Duodenal mucosa (tissue), 2 donors: ENCODE results near the gene EFNA5.

Experiments
- H3K27ac ChIP-seq: one replicate; pipeline ENCODE4 v1.7.0; 2013; ENCODE audit warnings: low read depth, low read length
- H3K27me3 ChIP-seq, 2 donors: one replicate each; pipeline ENCODE4 v1.7.0; 2013; ENCODE audit warnings: low read length in 2 of 2, control low read depth in 1 of 2; ENCODE audit not compliant: insufficient read depth in 2 of 2, control insufficient read depth in 1 of 2
- H3K36me3 ChIP-seq, 2 donors: one replicate each; pipeline ENCODE4 v1.7.0; 2013; ENCODE audit warnings: low read length in 2 of 2, control low read depth in 1 of 2; ENCODE audit not compliant: insufficient read depth in 2 of 2, control insufficient read depth in 1 of 2
- H3K4me1 ChIP-seq, 2 donors: one replicate each; pipeline ENCODE4 v1.7.0; 2013; ENCODE audit warnings: low read length in 2 of 2, control low read depth in 1 of 2; ENCODE audit not compliant: insufficient read depth in 2 of 2, control insufficient read depth in 1 of 2
- H3K4me3 ChIP-seq, 2 donors: one replicate each; pipeline ENCODE4 v1.7.0; 2013; ENCODE audit warnings: low read length in 2 of 2, low read depth in 1 of 2
- H3K9ac ChIP-seq, 2 donors: one replicate each; pipeline ENCODE4 v1.7.0; 2013; ENCODE audit warnings: low read length in 2 of 2, low read depth in 1 of 2
- H3K9me3 ChIP-seq, 2 donors: one replicate each; pipeline ENCODE4 v1.7.0; 2013; ENCODE audit warnings: low read length in 2 of 2, control low read depth in 1 of 2; ENCODE audit not compliant: control insufficient read depth in 1 of 2

EFNA5 gene

DNA sequence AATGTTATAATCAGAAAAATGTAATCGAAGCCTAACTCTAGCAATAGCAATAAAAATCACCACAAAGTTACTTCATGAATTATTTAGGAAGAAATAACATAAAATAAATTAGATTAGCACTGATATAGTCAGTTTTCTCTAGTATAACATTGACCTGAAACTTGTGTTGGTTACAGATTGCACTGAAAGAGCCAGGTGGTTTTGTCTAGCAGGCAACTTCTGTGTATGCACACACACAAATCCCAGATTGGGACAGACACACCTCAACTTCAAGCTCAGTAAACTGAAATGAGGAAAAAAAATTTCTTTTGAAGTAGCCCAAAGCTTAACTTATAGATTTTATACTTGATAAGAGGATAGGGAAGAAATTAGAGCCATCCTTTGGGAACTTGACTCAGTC is 129.3 kb downstream of the EFNA5 start:
- Histone ChIP-seq H3K9me3 (no peaks in the 10 kb centered on the region), H3K27me3 (no peaks in the 10 kb centered on the region), H3K36me3 (no peaks in the 10 kb centered on the region), H3K4me1 (peaks cover 0 to 6% of the 10 kb centered on the region in 2 donors), H3K27ac (no peak overlapping the region), H3K9ac (no peak overlapping the region), H3K4me3 (no peak overlapping the region)

GRCh38 chr5:107539726-107540330 is 130.9 kb downstream of the EFNA5 start:
- Histone ChIP-seq H3K36me3 (no peaks in the 10 kb centered on the region), H3K4me1 (peaks cover 0 to 6% of the 10 kb centered on the region in 2 donors), H3K9me3 (no peaks in the 10 kb centered on the region), H3K4me3 (no peak overlapping the region), H3K27me3 (no peaks in the 10 kb centered on the region), H3K27ac (no peak overlapping the region), H3K9ac (no peak overlapping the region)

GRCh38 chr5:107538805-107539445 is 131.8 kb downstream of the EFNA5 start:
- Histone ChIP-seq H3K36me3 (no peaks in the 10 kb centered on the region), H3K9me3 (no peaks in the 10 kb centered on the region), H3K4me1 (peaks cover 0 to 6% of the 10 kb centered on the region in 2 donors), H3K4me3 (no peak overlapping the region), H3K27ac (no peak overlapping the region), H3K9ac (no peak overlapping the region), H3K27me3 (no peaks in the 10 kb centered on the region)

DNA sequence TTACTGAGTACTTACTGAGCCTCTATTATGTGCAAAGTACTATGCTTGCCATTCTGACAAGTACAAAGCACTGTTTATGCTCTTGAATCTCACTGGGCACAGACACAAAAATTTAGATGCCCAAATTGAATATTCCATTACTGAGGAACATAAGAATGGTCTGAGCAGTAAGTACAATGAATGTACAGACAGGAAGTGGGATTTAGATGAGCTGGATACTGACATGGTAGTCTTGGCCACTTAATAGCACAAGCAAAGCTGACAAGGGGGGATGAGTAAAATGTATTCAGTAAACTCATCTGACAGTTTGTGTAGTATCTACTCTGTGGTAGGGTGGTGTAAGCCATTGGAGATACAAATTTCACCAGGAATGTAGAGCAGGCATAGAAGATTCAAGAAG is 132.4 kb downstream of the EFNA5 start:
- Histone ChIP-seq H3K27me3 (no peaks in the 10 kb centered on the region), H3K4me1 (peaks cover 0 to 6% of the 10 kb centered on the region in 2 donors), H3K4me3 (no peak overlapping the region), H3K36me3 (no peaks in the 10 kb centered on the region), H3K27ac (no peak overlapping the region), H3K9ac (no peak overlapping the region), H3K9me3 (no peaks in the 10 kb centered on the region)

GRCh38 chr5:107535849-107536248 is 134.9 kb downstream of the EFNA5 start:
- Histone ChIP-seq H3K9ac (no peak overlapping the region), H3K9me3 (no peaks in the 10 kb centered on the region), H3K36me3 (no peaks in the 10 kb centered on the region), H3K27ac (no peak overlapping the region), H3K4me1 (no peaks in the 10 kb centered on the region), H3K4me3 (no peak overlapping the region), H3K27me3 (no peaks in the 10 kb centered on the region)

DNA sequence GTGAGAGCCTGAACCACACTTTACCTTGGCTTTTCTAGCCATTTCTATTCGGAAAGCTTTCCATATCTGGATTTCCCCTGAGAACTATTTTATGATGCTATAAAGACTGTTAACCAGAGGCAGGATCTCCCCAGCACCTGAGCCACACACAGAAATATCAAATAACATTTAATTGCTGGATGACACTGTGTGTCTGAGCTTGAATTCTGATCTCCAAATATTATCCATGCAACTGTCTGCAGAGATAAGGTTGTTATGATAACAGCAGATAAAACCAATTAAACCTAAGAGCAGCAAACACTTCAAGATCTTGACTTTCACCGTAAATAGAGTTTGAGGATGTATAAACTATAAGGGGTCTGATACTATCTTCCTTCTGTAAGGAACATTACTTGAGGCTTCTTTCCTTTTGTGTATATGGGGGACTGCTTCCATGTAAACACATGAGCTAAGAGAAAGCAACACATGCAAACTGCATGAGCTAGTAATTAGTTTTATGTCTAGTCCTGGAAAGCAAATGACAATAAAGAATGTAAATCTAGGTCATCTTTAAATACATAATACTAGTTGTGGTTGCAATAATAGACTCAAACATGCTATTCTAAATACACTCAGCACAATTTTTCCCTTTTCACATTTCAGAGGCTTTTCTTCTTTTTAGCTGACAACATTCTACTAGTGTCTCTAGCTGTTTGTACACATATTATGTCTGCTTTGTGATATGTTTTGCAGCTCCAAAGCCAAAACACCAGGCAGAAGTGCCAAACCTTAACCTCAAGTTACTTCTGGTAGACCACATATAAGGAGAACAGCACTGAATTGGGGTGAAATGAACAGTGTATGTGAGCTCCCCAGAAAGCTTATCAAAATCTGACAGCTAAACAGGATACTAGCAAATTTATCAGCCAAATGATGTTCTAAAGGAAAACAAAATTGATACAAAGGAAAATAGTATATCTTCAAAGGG is 136.5 kb downstream of the EFNA5 start:
- Histone ChIP-seq H3K27ac (no peak overlapping the region), H3K36me3 (no peaks in the 10 kb centered on the region), H3K27me3 (no peaks in the 10 kb centered on the region), H3K4me1 (no peaks in the 10 kb centered on the region), H3K9me3 (no peaks in the 10 kb centered on the region), H3K9ac (no peak overlapping the region), H3K4me3 (no peak overlapping the region)

DNA sequence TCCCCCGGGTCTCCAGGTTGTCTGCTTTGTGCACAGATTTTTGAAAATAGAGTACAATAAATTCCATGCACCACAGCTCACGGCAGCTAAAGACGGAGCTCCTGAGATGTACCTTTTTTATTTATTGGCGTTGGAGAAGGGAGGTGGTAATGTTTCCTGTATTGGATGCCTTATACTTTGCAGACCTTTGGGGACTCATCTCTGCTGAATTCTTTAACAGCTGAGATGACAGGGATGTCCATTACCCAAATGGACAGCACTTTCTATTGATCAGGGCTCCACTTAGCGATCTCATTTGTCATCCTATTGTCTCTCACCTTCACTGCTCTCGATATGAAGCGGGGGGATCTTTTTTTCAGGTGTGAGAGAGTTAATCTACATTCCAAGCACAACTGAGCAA is 137.8 kb downstream of the EFNA5 start:
- Histone ChIP-seq H3K9ac (no peak overlapping the region), H3K27ac (no peak overlapping the region), H3K27me3 (no peaks in the 10 kb centered on the region), H3K4me3 (no peak overlapping the region), H3K4me1 (no peaks in the 10 kb centered on the region), H3K36me3 (no peaks in the 10 kb centered on the region), H3K9me3 (no peaks in the 10 kb centered on the region)

GRCh38 chr5:107532169-107532878 is 138.4 kb downstream of the EFNA5 start:
- Histone ChIP-seq H3K4me1 (no peaks in the 10 kb centered on the region), H3K9me3 (no peaks in the 10 kb centered on the region), H3K27me3 (no peaks in the 10 kb centered on the region), H3K27ac (no peak overlapping the region), H3K36me3 (no peaks in the 10 kb centered on the region), H3K4me3 (no peak overlapping the region), H3K9ac (no peak overlapping the region)

DNA sequence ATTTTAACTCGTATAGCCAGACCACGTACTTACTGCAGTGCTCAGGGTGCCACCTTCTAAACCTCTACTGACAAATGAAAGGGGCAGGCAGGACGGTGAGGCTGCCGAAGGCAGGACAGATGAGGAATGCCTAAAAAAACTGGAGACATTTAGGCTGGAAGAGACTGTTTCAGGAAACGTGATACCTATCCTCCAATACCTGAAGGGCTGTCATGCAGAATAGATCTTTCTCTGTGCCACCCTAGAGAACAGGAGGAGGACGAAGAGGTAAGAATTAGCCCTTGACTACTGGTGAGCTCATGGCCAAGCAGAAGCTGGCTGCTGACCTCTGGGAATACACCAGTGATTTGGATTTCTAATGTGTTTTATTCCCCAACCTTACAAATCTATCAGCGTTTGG is 139.4 kb downstream of the EFNA5 start:
- Histone ChIP-seq H3K27me3 (no peaks in the 10 kb centered on the region), H3K9ac (no peak overlapping the region), H3K4me1 (no peaks in the 10 kb centered on the region), H3K27ac (no peak overlapping the region), H3K4me3 (no peak overlapping the region), H3K36me3 (no peaks in the 10 kb centered on the region), H3K9me3 (no peaks in the 10 kb centered on the region)
